ENCODE measurements around the gene DPM2.
A peak's percentile ranks its signal among the peaks of the same experiment; 100 is the strongest.

The DPM2 gene

GRCh38 chr9:127916720-127917581 lies 20.7 kb downstream of the DPM2 start, which contains the start of gene ST6GALNAC4:
ST6GALNAC4 (minus strand) TSS chr9:127917041; CDS start chr9:127916419, 622 bp downstream.
- DNase-seq: peak; percentile 94

- no peak for DNase-seq
Observed at GRCh38 chr9:127915801-127916719, 21.6 kb downstream of the DPM2 start.

DNA sequence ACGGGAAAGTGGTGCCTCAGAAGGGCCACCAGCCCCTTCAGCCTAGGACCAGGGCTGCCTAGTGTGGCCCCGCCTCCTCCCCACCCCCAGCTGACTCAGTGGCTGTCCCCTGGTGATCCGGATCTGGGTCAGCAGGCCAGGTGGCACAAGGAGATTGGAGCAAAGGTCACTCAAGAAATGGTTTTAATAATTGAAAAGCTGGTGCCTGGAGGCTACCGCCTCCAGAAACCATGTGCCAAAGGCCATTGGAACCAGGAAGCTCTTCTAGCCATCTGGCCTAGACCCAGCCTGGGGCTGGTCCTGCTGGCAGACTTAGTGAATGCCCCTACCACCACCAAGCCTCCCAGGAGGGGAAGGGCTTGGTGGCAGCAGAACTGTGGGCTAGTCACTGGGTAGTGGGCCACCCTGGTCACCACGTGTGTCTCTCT lies 22.3 kb downstream of the DPM2 start:
- DNase-seq: peak; percentile 6

DNA sequence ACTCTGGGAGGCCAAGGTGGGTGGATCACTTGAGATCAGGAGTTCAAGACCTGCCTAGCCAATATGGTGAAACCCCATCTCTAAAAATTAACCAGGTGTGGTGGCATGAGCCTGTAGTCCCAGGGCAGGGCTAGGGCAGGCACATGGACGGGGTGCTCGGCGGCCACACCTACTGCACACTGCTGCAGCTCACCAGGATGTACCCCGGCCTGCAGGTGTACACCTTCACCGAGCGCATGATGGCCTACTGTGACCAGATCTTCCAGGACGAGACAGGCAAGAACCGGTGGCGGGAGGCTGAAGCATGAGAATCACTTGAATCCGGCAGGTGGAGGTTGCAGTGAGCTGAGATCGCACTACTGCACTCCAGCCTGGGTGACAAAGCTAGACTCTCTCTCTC lies 24.0 kb downstream of the DPM2 start:
- no peak for DNase-seq

DNA sequence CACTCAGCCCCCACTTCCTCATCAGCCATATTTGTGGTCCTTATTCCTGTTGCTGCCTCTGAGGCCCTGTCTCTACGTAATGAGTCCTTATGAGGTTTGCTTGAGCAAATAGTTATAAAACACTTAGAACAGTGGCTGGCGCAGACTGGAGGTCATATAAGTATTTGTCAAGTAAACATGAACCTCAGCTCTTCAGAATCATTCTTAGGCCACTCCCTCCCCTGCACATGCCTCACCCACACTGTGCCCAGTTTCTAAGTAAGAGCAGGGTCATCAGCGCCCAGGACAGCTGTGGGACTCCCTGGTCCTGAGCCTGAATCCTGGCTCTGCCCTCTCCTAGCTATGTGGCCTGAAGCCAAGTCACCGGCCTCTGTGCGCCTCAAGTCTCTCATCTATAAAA lies 24.8 kb downstream of the DPM2 start:
- no peak for DNase-seq

GRCh38 chr9:127912296-127912695 lies 25.4 kb downstream of the DPM2 start:
- no peak for DNase-seq

DNA sequence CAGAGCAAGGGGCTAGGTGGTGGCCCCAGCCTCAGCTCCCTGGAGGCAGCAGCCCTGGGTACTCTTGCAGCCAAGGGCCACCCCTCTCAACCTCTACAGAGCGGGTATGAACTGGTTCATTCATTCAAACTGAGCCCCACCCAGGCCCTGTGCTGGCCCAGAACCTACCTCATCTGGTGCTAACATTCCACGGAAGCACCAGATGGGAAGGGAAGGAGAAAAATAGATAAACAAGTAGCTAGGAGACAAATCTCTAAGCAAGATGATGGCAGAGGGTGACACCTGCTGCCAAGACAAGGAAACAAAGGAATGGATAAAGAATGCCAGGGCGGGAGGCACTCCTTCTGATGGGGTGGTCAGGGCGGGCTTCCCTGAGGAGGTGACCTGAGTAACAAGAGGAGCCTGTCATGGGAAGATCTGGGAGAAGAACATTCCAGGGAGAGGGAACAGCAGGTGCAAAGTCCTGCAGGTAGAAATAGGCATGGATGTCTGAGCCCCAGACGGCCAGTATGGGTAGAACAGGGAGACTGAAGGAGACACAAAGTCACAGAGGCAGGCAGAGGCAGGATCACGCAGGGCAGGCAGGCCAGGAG lies 26.9 kb downstream of the DPM2 start:
- DNase-seq: no peak

- DNase-seq: no peak
Observed at GRCh38 chr9:127909839-127910273, 27.8 kb downstream of the DPM2 start.

- DNase-seq: no peak
Observed at GRCh38 chr9:127908660-127908926, 29.1 kb downstream of the DPM2 start.

DNA sequence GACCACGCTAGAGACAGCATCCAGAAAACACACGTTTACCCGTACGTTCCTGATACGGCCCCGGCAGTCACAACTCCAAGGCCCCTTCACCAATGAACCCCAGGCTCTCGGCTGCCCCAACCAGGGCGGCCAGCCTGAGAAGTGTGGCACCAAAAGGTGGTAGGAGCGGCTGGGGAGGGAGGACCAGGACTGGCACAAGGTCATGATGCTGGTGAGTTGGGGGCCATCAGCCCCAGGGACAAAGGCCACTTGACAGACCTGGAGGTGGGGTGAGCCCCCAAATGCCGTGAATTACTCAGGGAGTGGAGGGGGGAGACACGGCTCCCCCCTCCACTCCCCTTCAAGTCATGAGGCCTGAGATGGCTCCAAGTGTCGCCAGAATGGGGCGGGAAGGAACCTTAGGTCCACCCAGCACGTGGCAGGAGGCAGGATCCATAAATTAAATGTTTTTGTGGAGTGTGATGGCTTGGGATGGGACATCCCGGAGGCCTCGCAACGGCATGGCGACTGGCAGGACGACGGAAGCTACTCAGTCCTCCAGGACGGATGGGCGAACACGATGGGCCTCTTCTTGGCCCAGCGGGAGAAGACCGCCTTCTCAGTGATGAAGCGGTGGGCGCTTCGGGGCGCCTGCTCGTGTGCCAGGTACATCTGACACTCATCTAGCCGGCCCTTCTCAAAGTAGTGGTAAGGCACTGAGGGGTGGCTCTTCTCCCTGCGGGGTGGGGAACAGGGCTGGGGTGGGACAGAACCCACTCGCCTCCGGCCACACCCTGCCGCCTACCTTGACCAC lies 29.6 kb downstream of the DPM2 start:
- no peak for DNase-seq

GRCh38 chr9:127905788-127906191 lies 31.9 kb downstream of the DPM2 start:
- no peak for DNase-seq

DNA sequence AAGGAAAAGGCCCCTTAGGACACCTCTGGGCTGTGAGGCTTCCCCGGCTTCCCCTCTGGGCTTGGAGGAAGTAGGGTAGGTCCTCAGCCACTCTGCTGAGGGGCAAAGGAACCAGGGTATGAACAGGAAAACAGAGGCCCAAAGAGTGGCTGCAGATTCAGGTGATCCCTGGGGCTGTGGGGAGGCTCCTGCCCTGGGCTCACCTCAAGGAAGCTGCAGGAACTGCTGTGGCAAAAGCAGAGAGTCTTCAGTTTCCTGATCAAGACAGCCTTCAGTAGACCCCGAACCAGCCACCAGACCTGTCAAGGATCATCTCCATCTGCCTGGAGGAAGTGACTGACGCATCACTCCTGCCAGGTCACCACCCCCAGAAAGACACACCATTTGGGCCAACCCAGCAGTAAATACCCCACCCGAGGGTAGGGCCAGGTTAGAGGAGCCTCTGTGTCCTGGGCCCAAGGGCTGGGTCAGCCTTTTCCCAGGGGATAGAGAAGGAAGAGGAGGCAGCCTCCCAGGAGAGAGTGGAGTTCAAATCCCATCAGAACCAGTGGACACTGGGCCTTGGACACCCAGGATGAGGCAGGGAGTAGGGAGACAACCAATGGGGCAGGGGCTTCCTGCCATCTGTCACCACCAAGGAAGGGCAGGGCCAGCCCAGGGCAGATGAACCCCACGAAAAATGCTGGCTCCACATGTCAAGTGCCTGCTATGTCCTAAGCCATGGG lies 32.5 kb downstream of the DPM2 start:
- no peak for DNase-seq

DNA sequence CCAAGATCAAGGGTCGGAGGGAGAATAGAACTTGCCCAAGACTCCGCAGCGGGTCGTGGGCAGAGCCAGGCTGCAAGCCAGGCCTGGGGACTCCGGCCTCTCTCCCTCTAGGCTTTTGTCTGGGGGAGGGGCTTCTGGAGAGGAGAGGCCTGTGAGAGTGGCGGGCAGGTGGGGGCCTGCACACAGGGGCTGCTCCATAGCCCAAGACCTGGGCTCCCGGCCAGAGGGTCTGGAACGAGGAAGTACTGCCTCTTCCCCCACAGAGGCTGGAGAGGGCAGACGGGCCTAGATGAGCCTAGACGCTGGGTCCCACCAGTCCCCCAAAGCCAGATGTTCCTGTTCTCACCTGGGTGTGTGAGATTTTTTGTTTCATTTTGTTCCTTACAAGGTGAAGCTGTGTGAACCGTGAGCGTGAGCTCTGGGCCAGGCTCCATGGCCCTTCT lies 33.1 kb downstream of the DPM2 start:
- no peak for DNase-seq

DNA sequence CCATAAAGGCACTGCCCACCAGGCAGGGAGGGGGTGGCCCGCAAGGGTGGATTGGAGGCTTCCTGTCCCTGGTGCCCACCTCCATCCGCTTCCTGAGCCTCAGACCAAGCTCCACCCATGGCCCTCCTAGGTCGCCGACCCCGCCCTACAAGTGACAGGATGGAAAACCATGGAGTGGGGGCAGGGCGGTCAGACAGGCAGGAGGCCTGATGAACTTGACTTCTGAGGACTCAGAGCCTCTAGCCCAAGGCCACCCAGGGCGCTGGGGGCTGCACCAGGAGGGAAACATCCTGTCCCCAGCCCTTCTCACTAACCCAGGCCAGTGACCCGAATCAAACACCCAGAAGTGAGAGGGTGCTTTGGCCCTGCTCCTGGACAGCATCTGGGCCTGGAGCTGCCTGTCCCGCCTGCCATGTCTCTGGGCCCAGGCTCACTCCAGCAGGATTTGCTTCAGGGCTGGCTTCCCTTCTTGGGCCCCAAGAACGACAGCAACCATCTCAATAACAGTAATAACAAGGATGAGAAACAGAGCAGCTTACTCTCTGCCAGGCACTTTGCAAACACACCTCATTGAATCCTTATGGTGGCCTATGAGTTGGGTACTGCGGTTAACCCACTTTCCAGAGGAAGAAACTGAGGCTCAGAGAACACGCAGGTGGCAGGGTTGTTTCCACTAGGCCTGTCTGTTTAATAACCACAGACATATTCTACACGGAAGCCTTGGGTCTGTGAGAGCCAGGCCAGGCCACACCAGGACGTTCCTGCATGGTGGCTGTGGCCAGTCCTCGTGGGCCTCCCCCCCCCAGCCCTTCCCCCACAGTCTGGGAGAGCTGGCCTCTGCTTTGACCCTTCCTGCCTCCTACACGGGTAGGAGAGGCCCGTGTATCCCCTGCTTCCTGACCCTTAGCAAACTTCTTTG lies 33.8 kb downstream of the DPM2 start:
- peak; percentile 66 for DNase-seq

- DNase-seq: peak; percentile 82
Observed at GRCh38 chr9:127899128-127899943, 38.3 kb downstream of the DPM2 start, which contains the start of gene ST6GALNAC6. ST6GALNAC6 (minus strand) TSS chr9:127899603; CDS start chr9:127897981, 1,622 bp downstream.

- no peak for DNase-seq
Observed at GRCh38 chr9:127898433-127899127, 39.1 kb downstream of the DPM2 start.

GRCh38 chr9:127897193-127897692 lies 40.4 kb downstream of the DPM2 start:
- peak; percentile 64 for DNase-seq

- no peak for DNase-seq
Observed at GRCh38 chr9:127896395-127897192, 41.1 kb downstream of the DPM2 start.

All from inflammatory macrophage treated with lipopolysaccharide for 4 hours (primary cell).